Adrenal gland (tissue), 12 donors: ENCODE measurements around the gene PDE4C. TPM values are rescaled to one million over a fixed set of nuclear protein-coding genes. Genes with fewer than 3 reads are reported as not detected.

Experiments used
- DNase-seq, 7 donors: peaks; one replicate each; pipeline ENCODE4 v3.0.0-alpha.2; 2019 to 2020
- H3K27ac ChIP-seq, 5 donors: fragments of 200-600 bp; sonication (generic) in 4 of 5; 1 replicate in 3 of 5; 2 replicates in 2 of 5; pipeline versions ENCODE4 v1.5.1 to v1.8.0; 2016 to 2020; ENCODE audit warnings: mild to moderate bottlenecking in 1 of 5
- H3K27me3 ChIP-seq: fragments of 200-600 bp; 2 replicates; pipeline ENCODE4 v1.8.0; 2021
- H3K36me3 ChIP-seq, 2 donors: fragments of 200-600 bp; replicated peaks in 1 of 2; 1 replicate in 1 of 2; 2 replicates in 1 of 2; pipeline versions ENCODE4 v1.5.1 to v1.8.0; 2018 to 2022
- H3K4me1 ChIP-seq, 2 donors: fragments of 200-600 bp; replicated peaks in 1 of 2; 1 replicate in 1 of 2; 2 replicates in 1 of 2; pipeline versions ENCODE4 v1.5.1 to v1.8.0; 2018 to 2021
- H3K4me3 ChIP-seq, 4 donors: fragments of 200-600 bp; sonication (generic) in 3 of 4; one replicate each; pipeline ENCODE4 v1.5.1; 2016 to 2018
- H3K9me3 ChIP-seq, 3 donors: fragments of 200-600 bp; sonication (generic) in 1 of 3; replicated peaks in 1 of 3; 1 replicate in 2 of 3; 2 replicates in 1 of 3; pipeline versions ENCODE4 v1.5.1 to v1.8.0; 2016 to 2021
- POLR2A ChIP-seq, 2 donors: fragments of 450-650 bp; IDR thresholded peaks; one replicate each; pipeline ENCODE4 v1.6.1; 2017; ENCODE audit warnings: antibody characterized with exemption in 2 of 2, mild to moderate bottlenecking in 2 of 2, moderate library complexity in 1 of 2
- WGBS, 4 donors: extraction: QIAGEN DNeasy Blood & Tissue Kit in 2 of 4; methylation state at CpG; one replicate each; pipeline versions ENCODE4 v1.1.5 to v1.1.7; 2013 to 2017; 5-methylcytosine and 5-hydroxymethylcytosine counted together
- intact Hi-C, 2 donors: fragments of 100-400 bp; cut with DNase I; formaldehyde crosslinking; loops; one replicate each; pipeline versions ENCODE4 v1.14.1 to v1.15.0; 2022 to 2023
- polyA plus RNA-seq, 3 donors: library from polyadenylated mRNA; stranded (reverse); fragments of 200-250 nt in 2 of 3; fragments of 350-450 nt in 1 of 3; fragmentation: Illumina TruSeq in 1 of 3; extraction: RNeasy Lipid Tissue Mini Kit (QIAGEN cat#74804) in 1 of 3; gene quantifications; one replicate each; pipeline ENCODE4 v1.2.3, GENCODE V29; 2013 to 2014
- total RNA-seq, 9 donors: library from RNA; depleted of rRNA in 4 of 9; stranded (reverse); fragments of >200 nt in 4 of 9; fragments of 120-200 nt in 1 of 9; fragmentation: NEBNext Ultra II Directional in 1 of 9; extraction: Animal tissue kit (Norgen Biotek cat#: 25700) in 1 of 9; gene quantifications; one replicate each; pipeline versions ENCODE4 v1.1.0 to v1.2.4, GENCODE V29; 2013 to 2023
- TF ChIP-seq, protein P1 (sequence below), 6 experiments: fragments of 450-650 bp in 4 of 6; fragments of 200-600 bp in 2 of 6; sonication (generic) in 1 of 6; IDR thresholded peaks; 1 replicate in 5 of 6; 2 replicates in 1 of 6; pipeline versions ENCODE4 v1.5.1 to v1.8.0; 2016 to 2021; ENCODE audit warnings: antibody characterized with exemption in 6 of 6, mild to moderate bottlenecking in 2 of 6, moderate library complexity in 1 of 6
- donor health status: healthy with polysubstance abuse.
- donor health status: Bipolar disorder and iron deficiency.
- donor health status: DM: yes; HTN: yes; CAD: no.
- donor health status: DM: no; HTN: no; CAD: no.
- donor health status: DM: no; HTN: no; CAD: no.
- donor health status: DM: yes; HTN: yes; CAD: no.

Gene PDE4C
- total and polyA plus RNA-seq, 12 donors, result 0.11 to 2.4 (median 0.61) TPM; not detected in 1

DNA sequence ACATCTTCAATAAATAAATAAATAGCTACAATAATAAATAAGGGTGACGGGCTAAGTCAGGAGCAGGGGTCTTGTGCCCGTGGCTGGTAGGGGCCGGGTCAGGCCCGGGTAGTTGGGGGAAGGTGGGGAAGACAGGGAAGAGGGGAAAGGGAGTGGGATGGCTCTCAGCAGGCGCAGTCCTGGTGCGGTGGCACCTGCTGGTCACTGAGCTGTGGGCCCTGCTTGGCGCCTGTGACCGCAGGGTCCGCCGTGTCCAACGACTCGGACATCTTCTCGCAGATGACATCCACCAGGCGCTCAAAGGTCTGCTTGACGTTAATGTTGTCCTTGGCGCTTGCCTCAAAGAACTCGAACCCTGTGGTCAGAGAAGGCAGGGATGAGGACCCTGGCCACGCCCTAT, 28.9 kb downstream of the PDE4C start:
- Histone ChIP-seq H3K27me3 (no peaks in the 10 kb centered on the region), H3K4me1 (peaks cover 15% of the 10 kb centered on the region in 2 donors), H3K36me3 (peaks cover 0 to 33% of the 10 kb centered on the region in 2 donors), H3K27ac (no peak overlapping the region), H3K4me3 (no peak overlapping the region), H3K9me3 (no peaks in the 10 kb centered on the region)
- no peak for DNase-seq
- no peak for TF ChIP-seq POLR2A (IDR thresholded peaks at IDR 0.05)
- TF ChIP-seq, protein P1, sequence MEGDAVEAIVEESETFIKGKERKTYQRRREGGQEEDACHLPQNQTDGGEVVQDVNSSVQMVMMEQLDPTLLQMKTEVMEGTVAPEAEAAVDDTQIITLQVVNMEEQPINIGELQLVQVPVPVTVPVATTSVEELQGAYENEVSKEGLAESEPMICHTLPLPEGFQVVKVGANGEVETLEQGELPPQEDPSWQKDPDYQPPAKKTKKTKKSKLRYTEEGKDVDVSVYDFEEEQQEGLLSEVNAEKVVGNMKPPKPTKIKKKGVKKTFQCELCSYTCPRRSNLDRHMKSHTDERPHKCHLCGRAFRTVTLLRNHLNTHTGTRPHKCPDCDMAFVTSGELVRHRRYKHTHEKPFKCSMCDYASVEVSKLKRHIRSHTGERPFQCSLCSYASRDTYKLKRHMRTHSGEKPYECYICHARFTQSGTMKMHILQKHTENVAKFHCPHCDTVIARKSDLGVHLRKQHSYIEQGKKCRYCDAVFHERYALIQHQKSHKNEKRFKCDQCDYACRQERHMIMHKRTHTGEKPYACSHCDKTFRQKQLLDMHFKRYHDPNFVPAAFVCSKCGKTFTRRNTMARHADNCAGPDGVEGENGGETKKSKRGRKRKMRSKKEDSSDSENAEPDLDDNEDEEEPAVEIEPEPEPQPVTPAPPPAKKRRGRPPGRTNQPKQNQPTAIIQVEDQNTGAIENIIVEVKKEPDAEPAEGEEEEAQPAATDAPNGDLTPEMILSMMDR (IDR thresholded peaks at IDR 0.05), result no peak
- intact Hi-C loops, result no loop called here
- 91 to 95% (median 92%) methylated on average over 7 to 18 of the region's 18 CpGs for WGBS, 4 donors

GRCh38 chr19:18196511-18196845, 29.8 kb downstream of the PDE4C start:
- H3K4me1 ChIP-seq, result peaks cover 15 to 19% of the 10 kb centered on the region in 2 donors
- intact Hi-C loops, result no loop called here
- H3K36me3 ChIP-seq, result peaks cover 0 to 33% of the 10 kb centered on the region in 2 donors
- H3K27me3 ChIP-seq, result no peaks in the 10 kb centered on the region
- H3K4me3 ChIP-seq, result no peak overlapping the region
- no peak for DNase-seq
- H3K27ac ChIP-seq, result peak overlapping the region in 1 of 5 donors; percentile 39
- H3K9me3 ChIP-seq, result no peaks in the 10 kb centered on the region
- 80 to 91% (median 83%) methylated on average over 7 of the region's 7 CpGs for WGBS, 4 donors
- no peak for TF ChIP-seq POLR2A (IDR thresholded peaks at IDR 0.05)
- TF ChIP-seq, protein P1 (IDR thresholded peaks at IDR 0.05), result no peak

DNA sequence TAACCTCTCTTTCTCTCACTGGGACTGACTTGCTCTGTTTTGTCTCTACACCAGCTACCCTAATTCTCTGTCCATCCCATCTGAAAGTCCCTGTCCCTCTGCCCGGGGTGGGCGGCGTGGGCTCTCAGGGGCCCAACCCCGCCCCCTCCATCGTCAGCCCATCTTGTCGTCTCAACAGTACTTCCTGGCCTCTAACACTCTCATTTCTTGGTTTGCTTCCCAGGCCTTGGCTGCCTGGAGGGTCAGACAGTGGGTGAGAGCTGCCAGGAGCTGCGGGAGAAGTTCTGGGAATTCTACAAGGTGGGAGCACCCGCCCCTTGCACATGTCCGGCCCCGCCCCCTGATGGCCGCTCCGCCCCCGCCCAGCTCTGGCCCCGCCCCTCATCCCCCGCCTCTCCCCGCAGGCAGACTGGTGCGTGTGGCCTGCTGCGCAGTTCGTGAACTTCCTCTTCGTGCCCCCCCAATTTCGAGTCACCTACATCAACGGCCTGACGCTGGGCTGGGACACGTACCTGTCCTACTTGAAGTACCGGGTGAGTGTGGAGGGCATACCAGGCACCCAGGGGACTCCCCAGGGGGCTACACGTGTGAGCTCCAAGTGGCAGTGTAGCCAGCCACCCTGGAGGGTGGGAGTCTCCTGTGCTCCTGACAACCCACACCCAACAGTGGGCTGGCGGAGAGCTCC, 31.5 kb downstream of the PDE4C start:
- H3K4me3 ChIP-seq, result peak overlapping the region in 1 of 4 donors; percentile 76

DNA sequence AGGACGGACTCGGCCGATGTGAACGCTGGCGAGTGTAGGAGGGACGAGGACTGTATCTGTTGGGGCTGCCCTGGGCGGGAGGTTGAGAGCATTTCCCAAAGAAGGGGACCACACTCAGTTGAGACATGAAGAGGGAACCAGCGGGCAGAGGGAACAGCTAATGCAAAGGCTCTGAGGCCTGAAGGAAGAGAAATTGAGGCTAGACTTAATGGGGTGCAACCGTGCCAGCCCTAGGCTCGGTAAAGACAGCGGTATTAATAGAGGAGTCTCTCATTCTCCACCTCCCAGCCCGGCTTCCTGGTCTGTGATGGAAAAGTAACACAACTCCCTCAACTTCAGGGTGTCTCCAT, 32.1 kb downstream of the PDE4C start:
- H3K27ac ChIP-seq, result peak overlapping the region in 4 of 5 donors; percentile 76 to 92 (median 84)
- H3K4me3 ChIP-seq, result peak overlapping the region in 1 of 4 donors; percentile 76
- no peak for TF ChIP-seq POLR2A (IDR thresholded peaks at IDR 0.05)
- no peaks in the 10 kb centered on the region for H3K9me3 ChIP-seq
- H3K27me3 ChIP-seq, result no peaks in the 10 kb centered on the region
- intact Hi-C loops, result no loop called here
- DNase-seq, result no peak
- H3K4me1 ChIP-seq, result peaks cover 15 to 20% of the 10 kb centered on the region in 2 donors
- 41 to 53% (median 47%) methylated on average over 7 to 12 of the region's 12 CpGs for WGBS, 4 donors
- H3K36me3 ChIP-seq, result peaks cover 0 to 28% of the 10 kb centered on the region in 2 donors

More for the DNA sequence above, 31.5 kb downstream of the PDE4C start:
- no peaks in the 10 kb centered on the region for H3K9me3 ChIP-seq
- intact Hi-C loops, result no loop called here
- DNase-seq, result peak; percentile 66 to 90 (median 84)
- WGBS, 4 donors, result 5 to 23% (median 18%) methylated on average over 7 to 27 of the region's 27 CpGs
- TF ChIP-seq, protein P1 (IDR thresholded peaks at IDR 0.05), result no peak
- peaks cover 15 to 20% of the 10 kb centered on the region in 2 donors for H3K4me1 ChIP-seq
- H3K36me3 ChIP-seq, result peaks cover 0 to 33% of the 10 kb centered on the region in 2 donors
- H3K27me3 ChIP-seq, result no peaks in the 10 kb centered on the region
- H3K27ac ChIP-seq, result peak overlapping the region; percentile 46 to 92 (median 83)
